DLD1 (cell line): ENCODE data around the gene ACSF3.

ENCODE experiments used
- in situ Hi-C: cut with HindIII; loops from 2 replicates; pipeline ENCODE4 v1.10.0; 2017; ENCODE audit warnings: low sequenced_read_pairs

ACSF3 gene

GRCh38 chr16:89093602-89094251, at the start of gene ACSF3:
Gene ACSF3, plus strand, starts transcription at chr16:89093852. Its CDS starts 6,830 bp downstream, at chr16:89100682.
- in situ Hi-C loops, result no loop called here

DNA sequence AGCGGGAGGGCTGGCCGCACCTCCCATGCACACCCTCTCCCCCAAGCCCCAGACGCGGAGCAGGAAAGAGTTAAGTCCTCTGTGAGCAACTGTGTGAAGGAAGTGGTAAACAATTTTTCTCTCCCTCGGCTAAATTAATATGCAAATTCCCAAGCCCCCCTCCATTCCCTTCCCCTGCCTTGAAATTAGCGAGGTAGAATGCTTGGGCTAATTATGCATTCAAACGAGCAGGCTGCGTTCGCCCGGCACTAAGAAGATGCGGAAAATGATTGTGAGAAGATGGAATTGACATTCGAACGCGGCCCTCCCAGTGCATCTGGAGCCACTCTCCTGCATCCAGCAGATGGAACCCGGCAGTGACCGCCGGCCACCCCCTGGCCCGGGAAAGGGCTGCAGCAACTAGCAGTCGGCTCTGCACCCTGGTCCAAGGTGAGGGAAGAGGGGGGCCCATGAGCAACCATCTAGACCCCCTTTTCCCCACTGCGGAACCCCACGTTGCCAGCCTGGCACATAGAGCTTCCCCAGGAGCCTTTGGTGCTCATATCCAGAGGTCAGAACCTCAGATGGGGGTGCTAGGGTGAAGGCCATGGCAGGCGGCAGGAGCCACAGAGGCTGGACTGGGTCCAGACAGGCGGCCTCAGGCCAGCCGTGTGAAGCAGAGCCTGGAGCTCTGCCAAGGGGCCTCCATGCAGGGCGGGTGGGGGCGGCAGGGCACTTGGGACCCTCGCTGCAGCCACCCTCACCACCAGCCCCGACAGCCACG, 49.1 kb upstream of the ACSF3 start:
- in situ Hi-C loops, result no loop called here

DNA sequence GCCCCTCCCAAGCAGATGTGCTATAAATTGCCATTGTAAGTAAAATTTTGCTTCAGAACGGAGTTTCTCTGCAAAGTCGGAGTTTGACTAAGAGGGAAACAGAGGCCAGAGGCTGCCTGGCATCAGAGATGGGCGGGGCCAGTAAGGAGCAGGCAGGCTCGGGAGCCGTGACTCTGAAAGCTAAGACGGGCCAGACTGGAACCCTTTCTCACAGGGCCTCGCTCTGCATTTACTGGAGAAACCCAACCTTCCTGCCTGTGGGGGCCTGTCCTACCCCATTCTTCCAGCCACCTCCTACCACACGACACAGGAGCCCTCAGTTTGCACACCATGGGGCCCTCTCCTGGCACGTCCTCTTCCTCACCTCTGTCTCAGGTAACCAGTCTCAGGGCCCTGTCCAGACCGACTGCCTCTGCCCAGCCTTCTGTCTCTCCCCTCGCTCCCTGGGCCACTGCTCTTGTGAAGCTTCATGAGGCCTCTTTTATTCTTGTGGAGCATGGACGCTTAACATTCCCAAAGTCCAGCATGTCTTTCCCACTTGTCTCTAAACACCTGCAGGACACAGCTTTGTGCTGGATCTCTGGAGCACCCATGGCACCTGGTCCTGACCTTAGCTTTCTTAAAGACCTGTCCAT, 48.4 kb upstream of the ACSF3 start:
- in situ Hi-C loops, result no loop called here

- in situ Hi-C loops, result no loop called here
Observed at GRCh38 chr16:89045881-89046280, 47.8 kb upstream of the ACSF3 start.

DNA sequence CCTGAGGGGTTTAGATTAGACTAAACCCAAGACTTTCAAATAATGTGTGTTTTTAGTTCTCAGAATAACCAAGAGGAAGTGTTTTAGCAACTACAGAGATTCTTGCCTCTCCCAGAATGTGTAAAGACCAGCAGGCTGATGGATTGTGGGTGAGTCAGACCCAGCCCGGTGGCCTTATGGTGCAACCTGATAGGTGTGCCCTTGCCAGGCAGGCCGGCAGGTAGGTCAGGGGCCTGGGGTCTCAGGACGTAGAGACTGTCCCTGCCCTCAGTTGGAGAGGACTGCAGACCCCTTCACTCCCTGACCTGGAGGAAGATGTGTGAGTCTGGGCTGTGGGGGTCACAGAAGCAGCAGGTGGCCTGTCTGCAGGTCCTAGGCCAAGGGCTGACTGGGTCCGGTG, 47.2 kb upstream of the ACSF3 start:
- in situ Hi-C loops, result no loop called here

DNA sequence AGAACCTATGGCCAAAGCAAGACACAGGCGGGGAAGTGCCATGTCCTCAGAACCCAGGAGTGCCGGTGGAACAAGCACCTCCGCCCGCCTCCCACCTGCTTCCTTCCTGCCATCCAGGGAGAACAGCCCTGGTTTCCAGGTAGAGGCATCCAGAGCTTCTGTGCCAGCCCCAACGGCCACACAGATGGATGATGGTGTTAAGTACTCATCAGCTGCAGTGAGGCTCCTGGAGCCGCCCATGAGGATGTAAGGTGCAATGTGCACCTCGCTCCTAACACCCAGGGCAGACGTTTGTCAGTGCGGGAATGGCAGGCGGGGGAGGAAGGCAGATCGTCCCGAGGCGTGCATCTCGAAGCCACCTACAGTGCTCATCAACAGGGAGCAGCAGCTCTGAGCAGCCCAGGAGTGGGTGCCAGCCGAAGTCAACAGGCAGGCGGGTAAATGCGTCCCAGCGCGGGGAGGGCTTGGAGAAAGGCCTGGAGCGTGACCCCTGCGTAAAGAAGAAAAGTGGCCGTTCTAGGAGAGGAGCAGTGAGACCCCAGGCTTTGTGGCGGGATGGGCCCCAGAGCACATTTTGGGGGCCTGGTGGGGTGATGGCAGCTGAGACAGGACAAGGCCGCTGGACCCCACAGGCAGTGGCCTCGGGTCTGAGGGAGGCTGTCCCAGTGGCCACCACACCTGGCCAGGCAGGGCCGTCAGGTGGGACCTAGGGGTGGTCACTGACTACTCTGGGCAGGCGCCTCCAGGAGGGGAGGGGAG, 46.1 kb upstream of the ACSF3 start:
- in situ Hi-C loops, result no loop called here

DNA sequence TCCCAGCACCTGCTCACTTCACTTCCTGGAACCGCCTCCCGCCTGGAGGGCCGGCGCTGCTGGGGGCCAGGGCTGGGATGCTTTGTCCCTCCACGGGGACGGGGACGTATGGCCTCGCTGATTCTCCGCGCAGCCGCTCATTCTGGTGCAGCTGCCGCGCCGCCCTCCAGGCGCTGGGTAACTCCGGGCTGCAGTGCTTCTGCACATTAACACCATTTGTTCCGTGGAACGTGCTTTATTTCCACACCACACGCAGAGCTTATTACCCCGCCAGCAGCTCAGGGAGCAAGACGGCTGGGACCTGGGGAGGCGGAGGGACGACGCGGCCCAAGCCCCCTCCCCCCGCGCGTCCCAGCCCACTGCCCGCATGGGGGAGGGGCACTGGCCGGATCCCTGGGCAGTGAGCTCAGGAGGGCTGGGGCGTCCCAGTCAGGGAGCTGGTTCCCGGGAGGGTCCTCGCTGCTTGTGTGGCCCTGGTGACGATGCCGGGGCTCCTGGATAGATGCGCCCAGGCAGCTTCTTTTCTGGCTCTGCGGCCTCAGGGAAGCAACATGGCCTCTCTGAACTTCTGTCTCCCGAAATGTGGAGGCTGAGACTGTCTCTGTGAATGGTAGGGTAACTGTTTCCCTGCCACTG, 45.4 kb upstream of the ACSF3 start:
- in situ Hi-C loops, result no loop called here

GRCh38 chr16:89048871-89049422, 44.7 kb upstream of the ACSF3 start:
- in situ Hi-C loops, result no loop called here

GRCh38 chr16:89049484-89050118, 44.1 kb upstream of the ACSF3 start:
- in situ Hi-C loops, result no loop called here

DNA sequence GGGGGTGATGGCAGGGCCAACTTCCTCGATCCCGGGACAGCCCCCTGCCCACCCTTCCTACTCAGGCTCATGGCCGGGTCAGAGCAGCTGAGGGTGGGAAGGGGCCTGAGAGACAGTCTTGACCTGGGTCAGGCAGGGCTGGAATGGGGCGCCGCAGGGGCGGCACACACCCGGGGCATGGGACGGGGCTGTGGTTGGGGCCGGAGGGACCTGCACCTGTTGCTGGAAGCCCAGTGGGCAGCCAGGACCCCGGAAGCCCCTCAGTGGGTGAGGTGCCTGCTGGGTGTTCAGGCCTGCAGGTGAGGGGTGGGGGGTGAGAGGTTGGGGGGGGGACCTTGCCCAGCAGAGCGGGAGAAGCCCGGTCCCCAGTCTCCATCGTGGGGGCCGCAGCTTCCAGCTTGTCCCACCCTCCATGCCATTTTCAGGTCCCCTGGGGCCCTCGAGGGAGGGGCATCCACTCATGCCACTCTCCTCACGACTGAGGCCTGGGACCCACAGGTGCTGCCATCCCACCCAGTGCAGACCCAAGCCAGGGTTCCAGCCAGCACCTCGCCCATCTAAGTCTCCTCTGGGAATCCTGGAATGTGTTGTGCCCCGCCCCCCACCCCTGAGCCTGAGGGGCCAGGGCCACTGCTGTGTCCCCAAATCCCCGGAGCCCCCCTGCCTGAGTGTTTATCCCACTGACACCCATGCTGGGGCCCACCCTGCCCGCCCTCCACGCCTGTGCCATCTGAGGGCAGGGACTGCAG, 43.4 kb upstream of the ACSF3 start:
- in situ Hi-C loops, result no loop called here

DNA sequence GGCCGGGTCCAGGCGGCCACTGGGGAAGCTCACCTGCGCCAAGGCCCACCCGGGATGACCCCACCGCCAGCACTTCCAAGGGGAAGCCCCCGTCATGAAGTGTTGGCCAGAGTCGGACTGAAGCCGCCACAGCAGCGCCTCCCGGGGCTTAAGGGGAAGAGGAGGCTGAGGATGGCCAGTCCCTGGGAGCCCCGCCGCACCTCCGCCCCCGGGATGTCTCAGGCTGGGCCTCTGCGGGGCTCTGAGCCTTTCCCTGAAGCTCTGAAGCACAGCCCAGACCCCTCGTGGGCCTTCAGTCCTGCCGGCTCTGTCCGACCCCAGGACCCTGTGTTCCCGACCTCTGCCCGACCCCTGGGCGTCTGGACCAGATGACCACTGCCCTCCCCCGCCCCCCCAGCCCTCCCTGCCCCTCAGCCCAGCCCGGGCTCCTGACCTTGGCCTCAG, 42.8 kb upstream of the ACSF3 start:
- in situ Hi-C loops, result no loop called here

GRCh38 chr16:89051521-89052166, 42.0 kb upstream of the ACSF3 start:
- in situ Hi-C loops, result no loop called here

DNA sequence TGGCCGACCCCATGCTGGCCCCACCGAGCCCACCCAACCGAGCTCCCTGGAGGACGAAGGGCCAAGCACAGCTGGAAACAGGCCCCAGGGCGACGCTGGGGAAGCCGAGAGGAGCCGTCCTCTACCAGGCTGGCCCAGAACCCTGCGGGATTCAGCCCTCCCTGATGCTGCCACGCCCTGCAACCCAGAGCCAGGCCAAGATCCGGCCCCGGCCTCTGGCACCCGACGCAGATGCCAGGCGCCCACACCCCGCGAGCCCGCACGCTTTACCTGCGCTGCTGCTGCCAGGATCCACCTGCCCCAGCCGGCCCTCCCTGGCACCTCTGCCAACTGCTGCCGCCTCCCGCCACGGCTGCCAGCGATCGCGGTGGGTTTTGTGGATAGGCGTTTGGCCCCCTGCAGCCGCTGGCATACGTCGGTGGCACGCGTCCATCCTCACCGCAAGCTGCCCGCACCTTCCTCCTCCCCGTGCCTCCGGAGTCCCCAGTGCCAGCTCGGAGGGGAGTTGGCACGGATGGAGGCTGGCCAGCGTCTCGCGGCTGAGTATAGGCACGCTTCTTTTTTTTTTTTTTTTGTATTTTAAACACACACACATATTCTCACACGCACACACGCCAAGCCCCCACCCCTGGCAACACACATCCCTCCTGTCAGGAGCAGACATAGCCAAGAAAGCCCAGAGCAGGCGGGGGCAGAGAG, 41.3 kb upstream of the ACSF3 start:
- in situ Hi-C loops, result no loop called here

DNA sequence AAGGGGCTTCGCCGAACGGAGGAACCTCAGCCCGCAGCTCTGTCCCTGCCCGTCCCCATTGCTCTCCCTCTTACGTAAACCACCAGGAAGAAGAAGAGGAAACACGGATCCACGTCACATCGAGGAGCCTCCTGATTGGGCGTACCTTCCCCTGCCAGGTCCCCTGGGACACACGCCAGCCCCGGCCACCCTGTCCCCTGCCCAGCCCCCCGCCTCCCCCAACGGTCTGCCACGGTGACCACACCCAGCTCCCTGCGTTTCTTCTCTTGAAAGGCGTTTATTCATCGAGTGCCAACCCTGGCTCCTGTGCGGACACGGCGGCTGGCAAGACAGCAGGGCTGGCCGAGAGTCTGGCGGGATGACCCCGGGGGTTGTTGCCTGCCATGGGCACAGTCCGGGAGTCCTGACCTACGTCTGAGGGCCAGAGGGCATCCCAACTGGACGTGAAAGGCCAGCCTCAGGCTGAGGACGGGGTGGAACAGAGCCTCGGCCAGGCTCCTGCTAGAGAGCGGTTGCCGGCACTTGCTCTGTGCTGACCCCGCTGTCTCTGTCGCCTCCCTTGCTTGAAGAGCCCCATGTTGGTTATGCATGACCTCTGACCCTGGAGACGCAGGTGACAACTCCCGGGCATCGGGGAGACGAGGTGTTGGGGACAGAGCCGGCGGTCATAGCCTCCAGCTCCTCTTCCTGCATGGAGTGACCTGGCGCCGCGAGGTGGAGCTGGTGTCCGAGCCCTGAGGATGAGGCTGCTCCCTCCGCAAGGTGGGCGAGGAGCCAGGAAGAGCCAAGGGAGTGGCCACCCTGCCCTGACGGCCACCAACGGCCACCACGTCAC, 40.5 kb upstream of the ACSF3 start:
- in situ Hi-C loops, result no loop called here

DNA sequence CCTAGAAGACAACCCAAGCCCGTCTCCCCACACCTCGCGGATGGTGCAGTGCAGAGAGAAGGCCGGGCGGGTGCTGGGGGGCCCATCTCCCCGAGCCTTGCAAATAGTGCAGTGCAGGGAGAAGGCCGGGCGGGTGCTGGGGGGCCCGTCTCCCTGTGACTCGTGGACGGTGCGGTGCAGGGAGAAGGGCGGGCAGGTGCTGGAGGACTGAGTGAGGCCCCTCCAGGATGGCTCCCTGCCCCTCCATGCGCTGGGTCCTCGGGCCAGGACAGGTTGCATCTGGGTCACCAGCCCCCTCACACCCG, 40.0 kb upstream of the ACSF3 start:
- in situ Hi-C loops, result no loop called here

GRCh38 chr16:89054261-89054661, 39.4 kb upstream of the ACSF3 start:
- in situ Hi-C loops, result no loop called here

- in situ Hi-C loops, result no loop called here
Observed at GRCh38 chr16:89054714-89055113, 38.9 kb upstream of the ACSF3 start.

DNA sequence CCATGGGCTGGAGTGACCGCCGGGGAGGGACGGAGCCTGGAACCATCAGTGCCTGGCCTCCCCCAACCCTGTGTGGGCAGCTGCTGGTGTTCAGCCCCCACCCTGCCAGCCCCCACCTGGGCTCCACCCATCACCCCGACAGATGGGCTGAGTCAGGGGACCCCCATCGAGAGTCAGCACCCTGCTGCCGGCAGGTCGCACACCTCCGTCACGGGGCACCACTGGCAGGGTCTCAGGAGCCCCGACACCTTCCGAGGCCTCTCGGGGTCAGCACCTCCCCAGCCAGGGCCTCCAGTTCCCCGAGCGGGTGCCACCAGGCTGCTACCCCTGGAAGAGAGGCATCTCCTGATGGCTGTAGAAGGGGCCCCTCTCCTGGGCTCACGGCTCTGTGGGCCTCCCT, 38.3 kb upstream of the ACSF3 start:
- in situ Hi-C loops, result no loop called here
